Neural cell (in vitro differentiated cells): Measurements from ENCODE around the gene BRMS1.

ENCODE experiments used
- EP300 ChIP-seq: fragments of 450-650 bp; conservative IDR thresholded peaks from 2 replicates; pipeline ENCODE4 v1.6.1; 2014; ENCODE audit warnings: antibody characterized with exemption, mild to moderate bottlenecking, moderate library complexity; ENCODE audit not compliant: poor library complexity, severe bottlenecking
- RAD21 ChIP-seq: fragments of 450-650 bp; conservative IDR thresholded peaks from 2 replicates; pipeline ENCODE4 v1.6.1; 2014; ENCODE audit warnings: antibody characterized with exemption, mild to moderate bottlenecking, moderate library complexity
- TF ChIP-seq, protein P1 (sequence below): fragments of 450-650 bp; IDR thresholded peaks from 2 replicates; pipeline ENCODE4 v1.5.1; 2014; ENCODE audit warnings: antibody characterized with exemption, mild to moderate bottlenecking, moderate library complexity; ENCODE audit not compliant: poor library complexity, severe bottlenecking

DNA sequence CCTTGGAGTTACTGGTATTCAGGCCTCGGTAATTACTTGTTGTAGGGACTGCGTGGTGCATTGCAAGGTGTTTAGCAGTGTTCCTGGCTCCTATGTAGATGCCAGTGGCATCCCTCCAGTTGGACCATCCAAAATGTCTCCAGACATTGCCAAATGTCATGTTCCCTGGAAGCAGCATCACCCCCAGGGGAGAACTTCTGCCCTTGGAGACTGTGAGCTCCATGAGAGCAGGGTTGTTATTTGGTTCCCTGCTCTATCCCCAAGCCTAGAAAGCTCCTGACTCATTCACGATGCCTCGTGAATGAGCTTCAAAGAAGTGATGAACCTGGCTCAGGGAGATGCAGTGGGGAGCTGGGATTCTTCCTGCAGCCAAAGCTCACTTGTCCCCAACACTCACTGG, 23.3 kb downstream of the BRMS1 start:
- TF ChIP-seq, protein P1, sequence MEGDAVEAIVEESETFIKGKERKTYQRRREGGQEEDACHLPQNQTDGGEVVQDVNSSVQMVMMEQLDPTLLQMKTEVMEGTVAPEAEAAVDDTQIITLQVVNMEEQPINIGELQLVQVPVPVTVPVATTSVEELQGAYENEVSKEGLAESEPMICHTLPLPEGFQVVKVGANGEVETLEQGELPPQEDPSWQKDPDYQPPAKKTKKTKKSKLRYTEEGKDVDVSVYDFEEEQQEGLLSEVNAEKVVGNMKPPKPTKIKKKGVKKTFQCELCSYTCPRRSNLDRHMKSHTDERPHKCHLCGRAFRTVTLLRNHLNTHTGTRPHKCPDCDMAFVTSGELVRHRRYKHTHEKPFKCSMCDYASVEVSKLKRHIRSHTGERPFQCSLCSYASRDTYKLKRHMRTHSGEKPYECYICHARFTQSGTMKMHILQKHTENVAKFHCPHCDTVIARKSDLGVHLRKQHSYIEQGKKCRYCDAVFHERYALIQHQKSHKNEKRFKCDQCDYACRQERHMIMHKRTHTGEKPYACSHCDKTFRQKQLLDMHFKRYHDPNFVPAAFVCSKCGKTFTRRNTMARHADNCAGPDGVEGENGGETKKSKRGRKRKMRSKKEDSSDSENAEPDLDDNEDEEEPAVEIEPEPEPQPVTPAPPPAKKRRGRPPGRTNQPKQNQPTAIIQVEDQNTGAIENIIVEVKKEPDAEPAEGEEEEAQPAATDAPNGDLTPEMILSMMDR = no peak
- TF ChIP-seq RAD21 (no peak), EP300 (no peak)
